ENCODE measurements around the gene DGKZ.
A peak's percentile ranks its signal among the peaks of the same experiment; 100 is the strongest.

Gene DGKZ

DNA sequence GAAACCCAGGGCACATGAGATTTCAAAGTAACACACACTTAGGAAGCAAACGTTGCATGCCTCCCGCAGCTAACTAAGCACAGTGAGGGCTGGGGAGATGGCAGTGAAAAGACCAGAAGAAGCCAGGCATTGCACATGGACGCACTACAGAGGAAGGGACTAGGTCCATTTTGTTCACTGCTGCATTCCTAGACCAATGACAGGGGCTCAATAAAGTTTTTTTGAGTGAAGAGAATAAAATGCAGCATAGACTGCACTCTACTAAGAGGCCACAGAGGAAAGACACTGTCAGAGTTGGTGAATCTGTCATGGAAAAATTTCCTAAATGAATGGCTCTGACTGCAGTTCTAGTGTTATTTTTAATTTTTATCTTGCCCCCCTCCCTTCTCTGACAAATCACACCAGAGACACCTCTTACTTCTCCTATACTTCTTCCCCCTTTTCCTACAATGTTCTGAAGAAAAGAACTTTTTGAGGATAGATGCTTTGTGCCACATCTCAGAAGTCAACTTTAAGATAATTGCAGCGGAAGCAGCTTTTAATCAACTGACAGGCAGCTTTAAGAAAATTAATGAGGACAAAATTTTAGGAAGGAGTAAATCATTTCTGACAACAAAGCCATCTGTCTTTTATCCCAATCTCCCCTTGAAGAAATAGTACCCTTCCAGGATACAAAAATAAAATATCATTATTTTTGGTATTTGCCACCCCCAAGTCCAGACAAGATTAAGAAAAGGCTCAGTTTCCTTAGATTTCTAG lies 79.1 kb downstream of the DGKZ start:
- TF ChIP-seq, protein P1, sequence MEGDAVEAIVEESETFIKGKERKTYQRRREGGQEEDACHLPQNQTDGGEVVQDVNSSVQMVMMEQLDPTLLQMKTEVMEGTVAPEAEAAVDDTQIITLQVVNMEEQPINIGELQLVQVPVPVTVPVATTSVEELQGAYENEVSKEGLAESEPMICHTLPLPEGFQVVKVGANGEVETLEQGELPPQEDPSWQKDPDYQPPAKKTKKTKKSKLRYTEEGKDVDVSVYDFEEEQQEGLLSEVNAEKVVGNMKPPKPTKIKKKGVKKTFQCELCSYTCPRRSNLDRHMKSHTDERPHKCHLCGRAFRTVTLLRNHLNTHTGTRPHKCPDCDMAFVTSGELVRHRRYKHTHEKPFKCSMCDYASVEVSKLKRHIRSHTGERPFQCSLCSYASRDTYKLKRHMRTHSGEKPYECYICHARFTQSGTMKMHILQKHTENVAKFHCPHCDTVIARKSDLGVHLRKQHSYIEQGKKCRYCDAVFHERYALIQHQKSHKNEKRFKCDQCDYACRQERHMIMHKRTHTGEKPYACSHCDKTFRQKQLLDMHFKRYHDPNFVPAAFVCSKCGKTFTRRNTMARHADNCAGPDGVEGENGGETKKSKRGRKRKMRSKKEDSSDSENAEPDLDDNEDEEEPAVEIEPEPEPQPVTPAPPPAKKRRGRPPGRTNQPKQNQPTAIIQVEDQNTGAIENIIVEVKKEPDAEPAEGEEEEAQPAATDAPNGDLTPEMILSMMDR (IDR thresholded peaks at IDR 0.05): no peak

DNA sequence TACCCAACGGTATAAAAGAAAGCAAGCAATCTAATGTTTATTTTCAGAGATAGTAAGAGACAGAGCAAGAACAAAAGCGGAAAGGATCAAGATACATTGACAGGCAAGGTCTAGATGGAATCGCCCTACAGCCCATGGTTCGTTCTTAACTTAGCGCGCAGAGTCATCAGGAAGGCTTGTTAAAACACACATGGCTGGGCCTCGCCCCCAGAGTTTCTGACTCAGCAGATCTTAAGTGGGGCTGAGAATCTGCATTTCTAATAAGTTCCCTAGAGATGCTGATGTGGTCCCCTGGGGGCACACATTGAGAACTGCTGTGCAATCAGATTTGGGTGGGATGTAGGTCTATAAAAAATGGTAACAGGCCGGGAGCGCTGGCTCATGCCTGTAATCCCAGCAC lies 80.1 kb downstream of the DGKZ start:
- Histone ChIP-seq H3K27ac (no peak overlapping the region), H3K9ac (no peak overlapping the region), H3K27me3 (ENCODE audit: control insufficient read depth, insufficient read depth, low read length) (no peaks in the 10 kb centered on the region), H3K9me3 (ENCODE audit: control insufficient read depth, low read length) (no peaks in the 10 kb centered on the region), H2AFZ (no peak overlapping the region), H3K79me2 (no peaks in the 10 kb centered on the region), H3K4me1 (peaks cover 4% of the 10 kb centered on the region), H3K4me3 (ENCODE audit: low read depth, low read length) (no peak overlapping the region), H3K4me2 (ENCODE audit: low read length) (no peak overlapping the region), H3K36me3 (ENCODE audit: control insufficient read depth, insufficient read depth, low read length) (no peaks in the 10 kb centered on the region)
- TF ChIP-seq, protein P1 (IDR thresholded peaks at IDR 0.05): no peak

More for the DNA sequence above, 79.1 kb downstream of the DGKZ start:
- no peak overlapping the region for H3K9ac ChIP-seq
- no peak overlapping the region for H3K4me2 ChIP-seq (ENCODE audit: low read length)
- H3K36me3 ChIP-seq (ENCODE audit: control insufficient read depth, insufficient read depth, low read length): no peaks in the 10 kb centered on the region
- H3K9me3 ChIP-seq (ENCODE audit: control insufficient read depth, low read length): no peaks in the 10 kb centered on the region
- no peak overlapping the region for H3K4me3 ChIP-seq (ENCODE audit: low read depth, low read length)
- peaks cover 12% of the 10 kb centered on the region for H3K4me1 ChIP-seq
- H3K27me3 ChIP-seq (ENCODE audit: control insufficient read depth, insufficient read depth, low read length): no peaks in the 10 kb centered on the region
- H3K79me2 ChIP-seq: no peaks in the 10 kb centered on the region
- H3K27ac ChIP-seq: no peak overlapping the region
- no peak overlapping the region for H2AFZ ChIP-seq

DNA sequence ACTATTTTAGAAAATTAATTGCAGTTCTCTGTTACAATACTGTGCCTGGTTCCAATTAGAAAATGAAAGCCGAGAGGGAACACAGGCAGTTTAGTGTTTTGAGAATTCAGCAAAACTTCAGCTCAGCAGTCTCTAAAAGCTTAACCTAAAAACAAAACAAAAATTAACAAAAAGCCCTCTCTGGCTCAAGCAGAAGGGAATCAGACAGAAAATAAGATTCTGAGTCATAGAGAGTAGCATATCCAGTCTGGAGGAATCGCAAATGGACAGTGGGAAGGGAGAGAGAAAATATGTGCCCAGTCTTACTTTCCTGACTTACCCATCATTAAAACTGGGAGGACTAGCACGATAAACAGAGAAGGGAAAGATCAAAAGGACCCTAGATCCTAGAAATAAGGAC lies 82.5 kb downstream of the DGKZ start:
- H3K9ac ChIP-seq: no peak overlapping the region
- no peaks in the 10 kb centered on the region for H3K36me3 ChIP-seq (ENCODE audit: control insufficient read depth, insufficient read depth, low read length)
- H3K9me3 ChIP-seq (ENCODE audit: control insufficient read depth, low read length): no peaks in the 10 kb centered on the region
- no peaks in the 10 kb centered on the region for H3K4me1 ChIP-seq
- H2AFZ ChIP-seq: no peak overlapping the region
- H3K27ac ChIP-seq: peak overlapping the region; percentile 51
- H3K27me3 ChIP-seq (ENCODE audit: control insufficient read depth, insufficient read depth, low read length): no peaks in the 10 kb centered on the region
- no peak overlapping the region for H3K4me2 ChIP-seq (ENCODE audit: low read length)
- no peak overlapping the region for H3K4me3 ChIP-seq (ENCODE audit: low read depth, low read length)
- TF ChIP-seq, protein P1 (IDR thresholded peaks at IDR 0.05): no peak
- H3K79me2 ChIP-seq: peaks cover 2% of the 10 kb centered on the region

Measured in parathyroid adenoma (tissue), 2 donors.